Measurements from ENCODE around the gene TUBA8.
"Not testable (repeated sequence)": the region's sequence is repeated elsewhere in the genome, so short reads cannot be mapped to it uniquely, and the experiment has no call there.

Gene TUBA8

GRCh38 chr22:18110194-18110953, at the start of gene TUBA8:
TUBA8 (plus strand) TSS chr22:18110809; CDS start chr22:18110866, 57 bp downstream.
- DNase-seq (ENCODE audit: low read depth) = no peak

GRCh38 chr22:18062421-18062820, 48.2 kb upstream of the TUBA8 start:
- no peak for DNase-seq (ENCODE audit: low read depth)

- DNase-seq (ENCODE audit: low read depth) = no peak
These were observed 47.3 kb upstream of the TUBA8 start for GRCh38 chr22:18063306-18063705.

- not testable (repeated sequence) for DNase-seq (ENCODE audit: low read depth)
These were observed 46.9 kb upstream of the TUBA8 start for GRCh38 chr22:18063715-18064114.

GRCh38 chr22:18064636-18065035, 46.0 kb upstream of the TUBA8 start:
- DNase-seq (ENCODE audit: low read depth) = no peak

- DNase-seq (ENCODE audit: low read depth) = no peak
These were observed 45.4 kb upstream of the TUBA8 start for GRCh38 chr22:18065256-18065655.

- no peak for DNase-seq (ENCODE audit: low read depth)
These were observed 44.3 kb upstream of the TUBA8 start for GRCh38 chr22:18066181-18066859.

GRCh38 chr22:18067121-18067520, 43.5 kb upstream of the TUBA8 start:
- DNase-seq (ENCODE audit: low read depth) = no peak

GRCh38 chr22:18067548-18068341, 42.9 kb upstream of the TUBA8 start:
- DNase-seq (ENCODE audit: low read depth) = no peak

GRCh38 chr22:18068381-18068988, 42.1 kb upstream of the TUBA8 start:
- DNase-seq (ENCODE audit: low read depth) = no peak

GRCh38 chr22:18069041-18069440, 41.6 kb upstream of the TUBA8 start:
- no peak for DNase-seq (ENCODE audit: low read depth)

GRCh38 chr22:18070041-18070440, 40.6 kb upstream of the TUBA8 start:
- no peak for DNase-seq (ENCODE audit: low read depth)

GRCh38 chr22:18070556-18071306, 39.9 kb upstream of the TUBA8 start:
- DNase-seq (ENCODE audit: low read depth) = no peak

- not testable (repeated sequence) for DNase-seq (ENCODE audit: low read depth)
These were observed 39.2 kb upstream of the TUBA8 start for GRCh38 chr22:18071307-18071967.

GRCh38 chr22:18071968-18072310, 38.7 kb upstream of the TUBA8 start:
- DNase-seq (ENCODE audit: low read depth) = no peak

- no peak for DNase-seq (ENCODE audit: low read depth)
These were observed 37.1 kb upstream of the TUBA8 start for GRCh38 chr22:18073467-18073866.

- DNase-seq (ENCODE audit: low read depth) = not testable (repeated sequence)
These were observed 36.7 kb upstream of the TUBA8 start for GRCh38 chr22:18073927-18074326.

- DNase-seq (ENCODE audit: low read depth) = no peak
These were observed 35.4 kb upstream of the TUBA8 start for GRCh38 chr22:18075101-18075719.

- peak; percentile 67 for DNase-seq (ENCODE audit: low read depth)
These were observed 34.7 kb upstream of the TUBA8 start for GRCh38 chr22:18075720-18076497.

GRCh38 chr22:18077087-18077638, 33.4 kb upstream of the TUBA8 start:
- DNase-seq (ENCODE audit: low read depth) = no peak

Data from non-pigmented ciliary epithelial cell (primary cell).